HL-60/S4 (cell line): ENCODE results near the gene MAJIN.

ENCODE experiments used
- in situ Hi-C: fragments of 300-500 bp; cut with MboI; formaldehyde crosslinking; loops from 2 replicates; pipeline ENCODE4 v1.14.3; 2022; ENCODE audit warnings: low sequenced_read_pairs

MAJIN gene

DNA sequence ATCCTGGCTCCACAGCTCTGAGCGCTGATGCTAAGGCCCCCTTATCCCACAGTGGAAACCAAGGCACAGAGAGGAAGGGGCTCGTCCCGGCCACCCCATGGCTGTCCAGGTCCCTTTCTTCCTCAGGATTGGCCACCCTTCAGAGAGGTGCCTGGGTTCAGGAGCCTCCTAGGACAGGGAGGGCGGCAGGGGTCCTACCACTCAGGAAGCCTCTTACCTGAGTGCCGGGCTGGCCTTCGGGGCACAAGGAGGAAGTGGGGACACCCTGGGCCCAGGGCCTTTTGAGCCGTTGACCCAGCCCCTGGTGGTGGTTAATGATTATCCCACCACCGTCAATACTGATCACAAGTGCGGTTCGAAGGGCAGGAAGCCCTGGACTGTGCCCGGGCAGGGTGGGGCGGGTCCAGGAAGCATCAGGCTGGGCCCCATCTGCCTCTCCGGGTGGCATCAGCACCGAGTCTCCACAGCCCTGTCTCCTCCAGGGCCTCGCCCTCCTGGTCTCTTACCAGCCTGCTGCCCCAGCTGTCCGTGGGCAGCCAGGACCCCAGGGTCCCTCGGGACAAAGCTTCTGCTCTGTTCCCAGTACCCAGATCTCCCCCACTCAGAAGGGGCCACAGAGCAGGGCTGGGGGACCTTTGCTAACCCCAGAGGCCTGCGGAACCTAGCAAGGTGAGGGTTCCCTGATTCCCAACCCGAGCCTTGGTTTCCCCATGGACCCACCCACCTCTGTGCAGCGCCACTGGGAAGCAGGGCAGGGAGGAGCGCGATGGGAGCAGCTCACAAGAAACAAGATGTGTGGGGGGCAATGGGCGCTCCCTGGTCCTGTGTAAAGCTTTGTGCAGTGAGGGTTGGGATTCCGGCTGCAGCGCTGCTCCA is 78.5 kb downstream of the MAJIN start:
- in situ Hi-C loops = loop anchor here (5.0 kb wide), 1 partner anchor 46 kb away; no protein-coding TSS in a partner anchor

DNA sequence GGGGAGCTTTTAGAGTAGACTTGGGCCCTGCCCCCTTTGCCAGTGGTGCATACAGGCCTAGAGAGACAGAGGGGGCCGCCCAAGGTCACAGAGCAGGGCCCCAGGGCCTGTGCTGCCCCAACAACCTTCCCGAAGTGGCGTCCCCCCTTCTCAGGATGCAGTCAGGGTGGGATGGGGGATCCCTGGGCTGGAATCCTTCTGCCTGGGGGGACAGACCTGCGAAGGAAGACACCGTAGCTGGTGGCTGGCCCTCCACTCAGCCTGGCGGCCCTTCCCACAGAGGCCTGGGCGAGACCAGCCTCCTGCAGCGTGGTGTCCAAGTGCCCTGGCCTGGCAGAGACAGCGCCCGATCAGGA is 79.1 kb downstream of the MAJIN start:
- in situ Hi-C loops = loop anchor here (5.0 kb wide), 1 partner anchor 46 kb away; no protein-coding TSS in a partner anchor

DNA sequence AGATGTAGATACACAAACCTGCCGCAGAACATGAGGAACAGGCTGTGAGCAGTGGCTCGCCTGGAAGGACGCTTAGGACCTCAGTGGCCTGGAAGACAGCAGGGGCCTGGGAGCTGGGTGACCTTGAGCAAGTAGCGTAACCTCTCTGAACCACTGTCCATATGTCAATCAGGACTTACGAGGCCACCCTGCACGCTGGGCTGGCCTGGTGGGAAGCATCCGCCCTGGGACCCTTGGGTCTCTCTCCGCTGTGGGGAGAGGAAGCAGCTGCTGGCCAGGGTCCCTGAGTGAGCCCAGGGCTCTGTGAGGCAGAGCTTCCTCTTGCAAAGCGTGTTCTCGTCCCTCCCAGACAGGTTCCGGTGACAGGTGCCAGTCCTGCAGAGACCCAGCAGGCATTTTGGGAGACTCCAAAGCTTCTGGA is 79.5 kb downstream of the MAJIN start:
- in situ Hi-C loops = loop anchor here (5.0 kb wide), 1 partner anchor 45 kb away; no protein-coding TSS in a partner anchor

DNA sequence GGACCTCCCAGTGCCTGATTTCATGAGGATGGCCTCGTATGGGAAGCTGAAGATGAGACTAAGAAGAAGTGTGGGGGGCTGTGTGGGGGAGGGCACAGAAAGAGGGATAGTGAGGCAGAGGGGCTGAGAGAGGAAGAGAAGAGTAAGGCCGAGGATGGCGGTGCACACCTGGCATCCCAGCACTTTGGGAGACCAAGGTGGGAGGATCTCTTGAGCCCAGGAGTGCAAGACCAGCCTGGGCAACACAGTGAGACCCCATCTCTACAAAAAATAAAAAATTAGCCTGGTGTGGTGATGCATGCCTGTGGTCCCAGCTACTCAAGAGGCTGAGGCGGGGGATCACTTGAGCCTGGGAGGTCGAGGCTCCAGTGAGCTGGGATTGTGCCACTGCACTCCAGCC is 80.0 kb downstream of the MAJIN start:
- in situ Hi-C loops = loop anchor here (5.0 kb wide), 1 partner anchor 45 kb away; no protein-coding TSS in a partner anchor

- in situ Hi-C loops = loop anchor here (5.0 kb wide), 1 partner anchor 44 kb away; no protein-coding TSS in a partner anchor
Measured at GRCh38 chr11:64891215-64891848, 80.6 kb downstream of the MAJIN start.

DNA sequence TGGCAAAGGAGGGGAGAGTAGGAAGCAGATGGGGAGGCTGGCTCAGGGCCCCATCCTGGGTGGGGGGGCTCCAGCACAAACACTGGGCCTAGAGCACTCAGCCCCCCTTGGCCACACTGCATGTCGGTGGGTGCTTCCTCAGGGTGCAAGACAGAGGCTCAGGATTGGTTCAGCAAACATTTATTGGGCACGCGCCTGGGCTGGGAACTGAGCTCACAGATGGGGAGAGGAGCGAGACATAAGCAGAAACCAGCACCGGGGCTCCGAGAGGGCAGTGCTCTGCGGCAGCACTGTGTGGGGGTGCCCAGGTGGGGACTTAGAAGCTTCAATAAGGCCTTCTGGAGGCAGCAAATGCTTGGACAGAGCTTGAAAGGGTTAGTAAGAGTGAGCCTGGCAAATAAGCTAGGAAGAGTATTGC is 81.4 kb downstream of the MAJIN start:
- in situ Hi-C loops = loop anchor here (5.0 kb wide), 1 partner anchor 43 kb away; no protein-coding TSS in a partner anchor

GRCh38 chr11:64888729-64889511 is 83.0 kb downstream of the MAJIN start:
- in situ Hi-C loops = no loop called here

DNA sequence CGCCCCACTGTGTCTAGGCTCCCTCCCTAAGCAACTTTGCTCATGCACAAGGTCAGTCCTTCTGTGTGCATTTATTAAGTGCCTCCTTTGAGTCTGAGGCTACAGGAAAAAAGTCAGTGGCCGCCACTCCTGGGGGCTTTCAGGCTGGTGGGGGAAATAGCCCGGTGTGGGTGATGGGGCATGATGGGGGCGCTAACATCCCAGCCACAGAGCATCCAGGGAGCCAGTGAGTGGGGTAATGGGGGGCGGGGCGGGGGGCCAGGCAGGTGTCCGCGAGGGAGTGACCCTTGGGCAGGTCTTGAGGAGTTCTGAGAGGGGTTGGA is 83.5 kb downstream of the MAJIN start:
- in situ Hi-C loops = no loop called here
